ENCODE measurements around the gene NUBPL. TPM values are rescaled to one million over a fixed set of nuclear protein-coding genes. Genes with fewer than 3 reads are reported as not detected.
"Not testable (repeated sequence)": the region's sequence is repeated elsewhere in the genome, so short reads cannot be mapped to it uniquely, and the experiment has no call there.

NUBPL gene
- total RNA-seq, 4 donors from 2014 or later = 4.6 to 8.8 (median 7.7) TPM

- Histone ChIP-seq H3K4me3 (no peak overlapping the region), H3K4me1 (no peaks in the 10 kb centered on the region), H3K9me3 (no peaks in the 10 kb centered on the region), H3K27ac (no peak overlapping the region), H3K27me3 (no peaks in the 10 kb centered on the region), H3K36me3 (peaks cover 0 to 3% (median 0%) of the 10 kb centered on the region in 3 donors)
- DNase-seq = no peak
- no peak for TF ChIP-seq POLR2A (IDR thresholded peaks at IDR 0.05)
- no peak for TF ChIP-seq CTCF (IDR thresholded peaks at IDR 0.05)
Measured at GRCh38 chr14:31703056-31703455, 141.9 kb downstream of the NUBPL start.

GRCh38 chr14:31705731-31706130 lies 144.5 kb downstream of the NUBPL start:
- Histone ChIP-seq H3K27me3 (no peaks in the 10 kb centered on the region), H3K9me3 (no peaks in the 10 kb centered on the region), H3K4me1 (no peaks in the 10 kb centered on the region), H3K36me3 (peaks cover 0 to 3% (median 0%) of the 10 kb centered on the region in 3 donors), H3K27ac (no peak overlapping the region), H3K4me3 (no peak overlapping the region)
- DNase-seq = no peak
- no peak for TF ChIP-seq CTCF (IDR thresholded peaks at IDR 0.05)

- H3K4me1 ChIP-seq, H3K27me3 ChIP-seq, H3K36me3 ChIP-seq, H3K27ac ChIP-seq, DNase-seq, H3K4me3 ChIP-seq, H3K9me3 ChIP-seq: not testable (repeated sequence)
Measured at GRCh38 chr14:31708661-31709060, 147.5 kb downstream of the NUBPL start.

- Histone ChIP-seq H3K4me3 (no peak overlapping the region), H3K27ac (no peak overlapping the region), H3K27me3 (no peaks in the 10 kb centered on the region), H3K36me3 (no peaks in the 10 kb centered on the region), H3K9me3 (no peaks in the 10 kb centered on the region), H3K4me1 (no peaks in the 10 kb centered on the region)
- DNase-seq = no peak
- no peak for TF ChIP-seq CTCF (IDR thresholded peaks at IDR 0.05)
Measured at GRCh38 chr14:31712244-31713127, 151.3 kb downstream of the NUBPL start.

GRCh38 chr14:31716208-31716607 lies 155.0 kb downstream of the NUBPL start:
- TF ChIP-seq CTCF (IDR thresholded peaks at IDR 0.05) (no peak), POLR2A (IDR thresholded peaks at IDR 0.05) (no peak)
- DNase-seq = no peak
- Histone ChIP-seq H3K4me3 (no peak overlapping the region), H3K36me3 (no peaks in the 10 kb centered on the region), H3K27me3 (no peaks in the 10 kb centered on the region), H3K27ac (no peak overlapping the region), H3K9me3 (no peaks in the 10 kb centered on the region), H3K4me1 (no peaks in the 10 kb centered on the region)

- no peak for DNase-seq
- Histone ChIP-seq H3K4me1 (no peaks in the 10 kb centered on the region), H3K27ac (no peak overlapping the region), H3K36me3 (no peaks in the 10 kb centered on the region), H3K27me3 (no peaks in the 10 kb centered on the region), H3K9me3 (no peaks in the 10 kb centered on the region), H3K4me3 (no peak overlapping the region)
- TF ChIP-seq POLR2A (IDR thresholded peaks at IDR 0.05) (no peak), CTCF (IDR thresholded peaks at IDR 0.05) (no peak)
Measured at GRCh38 chr14:31717294-31718085, 156.3 kb downstream of the NUBPL start.

Measured in Peyer's patch (tissue), 4 donors.